GM12865 (cell line): ENCODE measurements around the gene NBAS.

Source experiments
- DNase-seq: peaks from one replicate; pipeline ENCODE4 v3.0.0; 2010; ENCODE audit warnings: low read depth
- H3K4me3 ChIP-seq: 2 replicates; pipeline ENCODE4 v1.5.1; 2011; ENCODE audit warnings: mild to moderate bottlenecking, low read depth, low read length, control low read depth
- CTCF ChIP-seq: IDR thresholded peaks from 2 replicates; pipeline ENCODE4 v1.5.1; 2011; ENCODE audit warnings: low read length, control low read depth, low read depth, inconsistent platforms; ENCODE audit not compliant: insufficient read depth; ENCODE audit errors: missing control alignments

Gene NBAS

GRCh38 chr2:15400240-15400826 is 160.8 kb downstream of the NBAS start:
- DNase-seq, result no peak
- TF ChIP-seq CTCF, result no peak
- no peak overlapping the region for H3K4me3 ChIP-seq

GRCh38 chr2:15399241-15399640 is 161.9 kb downstream of the NBAS start:
- no peak for TF ChIP-seq CTCF
- DNase-seq, result no peak
- no peak overlapping the region for H3K4me3 ChIP-seq

GRCh38 chr2:15391751-15392150 is 169.4 kb downstream of the NBAS start:
- TF ChIP-seq CTCF, result no peak
- DNase-seq, result no peak
- H3K4me3 ChIP-seq, result no peak overlapping the region

- TF ChIP-seq CTCF, result no peak
- no peak overlapping the region for H3K4me3 ChIP-seq
- DNase-seq, result no peak
Observed at GRCh38 chr2:15389895-15390294, 171.2 kb downstream of the NBAS start.

- TF ChIP-seq CTCF, result no peak
- no peak overlapping the region for H3K4me3 ChIP-seq
- no peak for DNase-seq
Observed at GRCh38 chr2:15389326-15389700, 171.8 kb downstream of the NBAS start.

GRCh38 chr2:15388406-15389325 is 172.5 kb downstream of the NBAS start:
- no peak for DNase-seq
- no peak overlapping the region for H3K4me3 ChIP-seq
- no peak for TF ChIP-seq CTCF
